K562 (cell line): ENCODE measurements around the gene SUFU. TPM values are rescaled to one million over a fixed set of nuclear protein-coding genes. Genes with fewer than 3 reads are reported as not detected.

Experiments
- ATAC-seq: fragments of 200-7000 bp; cut with Tn5 transposase; 3 replicates; pipeline ENCODE4 v1.9.1; 2020; ENCODE audit warnings: moderate library complexity
- BruUV-seq: library from RNA; stranded (reverse); fragments of 400-500 nt; replicated peaks from 2 replicates; lab custom pipeline; 2021; lab: Mats Ljungman, UMichigan
- CTCF ChIA-PET: fragments of 300-600 bp; formaldehyde crosslinking; extraction: SDS; loops from one replicate; lab custom pipeline; 2021; ENCODE audit warnings: low intra/inter-chr PET ratio; lab: Yijun Ruan, JAX
- POLR2A ChIA-PET: fragments of 300-600, 350-650 bp; sonication (Branson Sonifier 250); formaldehyde crosslinking; extraction: SDS; loops from one replicate; lab custom pipeline; 2021; ENCODE audit warnings: antibody characterized with exemption, inconsistent platforms; lab: Yijun Ruan, JAX
- DNase-seq, 4 experiments: peaks; one replicate each; pipeline versions ENCODE4 v3.0.0 to v3.0.0-alpha.2; 2011 to 2018; ENCODE audit warnings: low spot score in 3 of 4, mixed read lengths in 3 of 4; ENCODE audit errors: extremely low read depth in 1 of 4
- FAIRE-seq: peaks from 2 replicates; lab custom pipeline; 2011; peaks lifted over from hg19 to GRCh38; lab: Jason Lieb, UNC
- H2AFZ ChIP-seq: 2 replicates; pipeline ENCODE4 v1.6.0; 2011; ENCODE audit warnings: low read depth, low read length, control low read depth, inconsistent platforms
- H3K27ac ChIP-seq: fragments of 200-600 bp; 3 replicates; pipeline ENCODE4 v1.8.0; 2011; ENCODE audit warnings: low read depth, mild to moderate bottlenecking, control low read depth, inconsistent platforms, low read length, moderate library complexity, mixed read lengths; ENCODE audit errors: extremely low read depth
- H3K27me3 ChIP-seq, 2 experiments: fragments of 300-600 bp in 1 of 2; 2 replicates in 1 of 2; 3 replicates in 1 of 2; pipeline versions ENCODE4 v1.6.0 to v1.8.0; 2011; ENCODE audit warnings: inconsistent platforms in 2 of 2, low read length in 2 of 2, mild to moderate bottlenecking in 1 of 2, mixed read lengths in 1 of 2, moderate library complexity in 1 of 2; ENCODE audit not compliant: control insufficient read depth in 2 of 2, insufficient read depth in 2 of 2
- H3K36me3 ChIP-seq: fragments of 300-600 bp; 3 replicates; pipeline ENCODE4 v1.8.0; 2011; ENCODE audit warnings: mild to moderate bottlenecking, low read length, inconsistent platforms; ENCODE audit not compliant: control insufficient read depth, insufficient read depth
- H3K4me1 ChIP-seq, 2 experiments: fragments of 200-600 bp in 1 of 2; replicated peaks in 1 of 2; 2 replicates in 1 of 2; 3 replicates in 1 of 2; pipeline versions ENCODE4 v1.5.1 to v1.8.0; 2011; ENCODE audit warnings: inconsistent platforms in 2 of 2, low read length in 2 of 2, mild to moderate bottlenecking in 1 of 2, mixed read lengths in 1 of 2, moderate library complexity in 1 of 2; ENCODE audit not compliant: control insufficient read depth in 2 of 2, insufficient read depth in 2 of 2
- H3K4me2 ChIP-seq: 2 replicates; pipeline ENCODE4 v1.6.1; 2011; ENCODE audit warnings: low read length, control low read depth, inconsistent platforms, mixed read lengths; ENCODE audit not compliant: insufficient read depth
- H3K4me3 ChIP-seq: fragments of 200-600 bp; sonication (generic), shearing (Covaris generic); 2 replicates; pipeline ENCODE4 v1.5.1; 2016; ENCODE audit warnings: control low read depth, inconsistent platforms
- H3K79me2 ChIP-seq: fragments of 200-600 bp; 3 replicates; pipeline ENCODE4 v1.8.0; 2011; ENCODE audit warnings: low read length, inconsistent platforms; ENCODE audit not compliant: control insufficient read depth, insufficient read depth
- H3K9ac ChIP-seq, 2 experiments: 2 replicates each; pipeline versions ENCODE4 v1.6.0 to v1.6.1; 2011; ENCODE audit warnings: low read depth in 2 of 2, low read length in 2 of 2, control low read depth in 1 of 2, inconsistent platforms in 1 of 2, mild to moderate bottlenecking in 1 of 2, mixed read lengths in 1 of 2; ENCODE audit not compliant: insufficient read depth in 1 of 2
- H3K9me1 ChIP-seq: one replicate; pipeline ENCODE4 v1.6.0; 2011; ENCODE audit warnings: inconsistent platforms, mild to moderate bottlenecking, low read length, moderate library complexity; ENCODE audit not compliant: control insufficient read depth, insufficient read depth
- H3K9me3 ChIP-seq: replicated peaks from 2 replicates; pipeline ENCODE4 v1.5.1; 2011; ENCODE audit warnings: low read depth, low read length, inconsistent platforms; ENCODE audit not compliant: control insufficient read depth, insufficient read depth
- H4K20me1 ChIP-seq: replicated peaks from 2 replicates; pipeline ENCODE4 v1.6.1; 2011; ENCODE audit warnings: low read length, inconsistent platforms, mixed read lengths; ENCODE audit not compliant: control insufficient read depth, insufficient read depth
- CEBPB ChIP-seq: fragments of 450-650 bp; IDR thresholded peaks from 2 replicates; pipeline ENCODE4 v1.6.1; 2016; ENCODE audit warnings: missing genetic modification characterization, missing compliant biosample characterization
- CHAMP1 ChIP-seq: fragments of 450-650 bp; IDR thresholded peaks from 2 replicates; pipeline ENCODE4 v1.6.1; 2016; ENCODE audit warnings: mild to moderate bottlenecking
- CHCHD3 ChIP-seq: fragments of 250-450 bp; sonication (Bioruptor Pico); IDR thresholded peaks from 2 replicates; pipeline ENCODE4 v2.1.2; 2022; ENCODE audit warnings: mild to moderate bottlenecking
- FOXK2 ChIP-seq, 2 experiments: fragments of 450-650 bp; IDR thresholded peaks in 1 of 2; conservative IDR thresholded peaks in 1 of 2; 2 replicates each; pipeline ENCODE4 v1.6.1; 2016; ENCODE audit warnings: low read depth in 2 of 2, mild to moderate bottlenecking in 1 of 2
- MCM5 ChIP-seq: fragments of 450-650 bp; IDR thresholded peaks from 2 replicates; pipeline ENCODE4 v1.6.1; 2016; ENCODE audit warnings: low read depth
- MED1 ChIP-seq: sonication (generic); formaldehyde crosslinking; IDR thresholded peaks from 2 replicates; pipeline ENCODE4 v1.8.1; 2023; ENCODE audit warnings: missing genetic modification reagents, borderline replicate concordance
- MYBL2 ChIP-seq, 2 experiments: fragments of 450-650 bp in 1 of 2; sonication (generic) in 1 of 2; formaldehyde crosslinking in 1 of 2; IDR thresholded peaks; 2 replicates each; pipeline versions ENCODE4 v1.6.1 to v1.8.1; 2017 to 2022; ENCODE audit warnings: borderline replicate concordance in 1 of 2, inconsistent platforms in 1 of 2, low read depth in 1 of 2, mild to moderate bottlenecking in 1 of 2, missing genetic modification reagents in 1 of 2, moderate library complexity in 1 of 2
- PRMT5 ChIP-seq: sonication (generic); formaldehyde crosslinking; IDR thresholded peaks from 2 replicates; pipeline ENCODE4 v1.5.0; 2020; ENCODE audit warnings: missing genetic modification reagents
- RCOR1 ChIP-seq, 2 experiments: IDR thresholded peaks; 2 replicates each; pipeline ENCODE4 v1.6.1; 2012; ENCODE audit warnings: low read depth in 2 of 2, low read length in 2 of 2, borderline replicate concordance in 1 of 2, improper control_type of control experiment in 1 of 2
- U2AF1 ChIP-seq: fragments of 200-400 bp; formaldehyde crosslinking; optimal IDR thresholded peaks from 2 replicates; pipeline ENCODE3; 2017; ENCODE audit warnings: mild to moderate bottlenecking, low read depth, low read length, moderate library complexity
- ZC3H11A ChIP-seq: IDR thresholded peaks from 2 replicates; pipeline ENCODE4 v1.6.1; 2012; ENCODE audit warnings: low read depth, low read length, improper control_type of control experiment
- ZNF445 ChIP-seq: fragments of 250-450 bp; sonication (Bioruptor Pico); IDR thresholded peaks from 2 replicates; pipeline ENCODE4 v1.4.0; 2020; ENCODE audit warnings: low read depth, mild to moderate bottlenecking, moderate library complexity
- WGBS: fragments of 100-300 bp; shearing (Covaris generic); methylation state at CpG from one replicate; pipeline ENCODE4 v1.1.6; 2016; ENCODE audit warnings: low coverage, mixed read lengths; ENCODE audit not compliant: insufficient coverage; ENCODE audit errors: missing lambda C conversion rate; 5-methylcytosine and 5-hydroxymethylcytosine counted together
- in situ Hi-C: fragments of 300-500 bp; cut with MboI; formaldehyde crosslinking; loops from 4 replicates; pipeline ENCODE4 v1.15.0; 2018; ENCODE audit warnings: inconsistent platforms, mixed read lengths
- intact Hi-C: fragments of 100-400 bp; cut with micrococcal nuclease; formaldehyde crosslinking; loops from 2 replicates; pipeline ENCODE4 v1.14.2; 2022
- polyA plus RNA-seq, 8 experiments: library from polyadenylated mRNA; depleted of rRNA in 4 of 8; stranded (reverse) in 5 of 8; unstranded in 3 of 8; fragments of >200 nt; fragmentation: Nextera tagmentation in 2 of 8; fragmentation: Illumina TruSeq in 1 of 8; extraction: Ambion mirVana in 2 of 8; extraction: Trizol in 1 of 8; gene quantifications; 2 replicates each; pipeline versions ENCODE4 v1.2.1 to v1.2.3, GENCODE V29; 2011 to 2014; ENCODE audit warnings: inconsistent platforms in 1 of 8, missing spikeins in 1 of 8
- total RNA-seq, 7 experiments: library from RNA; depleted of rRNA in 6 of 7; stranded (reverse); fragments of >200 nt in 6 of 7; fragmentation: Illumina TruSeq in 2 of 7; extraction: Trizol in 2 of 7; gene quantifications; 2 replicates each; pipeline versions ENCODE4 v1.2.1 to v1.2.3, GENCODE V29; 2011 to 2021; ENCODE audit warnings: low replicate concordance in 1 of 7

SUFU gene
- total and polyA plus RNA-seq, 9 of the 15 experiments (the other 6 are each of a cell fraction or from before 2014, with no cell fraction given): 0.59 to 6.3 (median 0.82) TPM

GRCh38 chr10:102537948-102538347 is 34.2 kb downstream of the SUFU start:
- no peaks in the 10 kb centered on the region for H3K9me3 ChIP-seq
- no peak for FAIRE-seq
- no peaks in the 10 kb centered on the region; a peak in 1 of 5 replicates for H3K4me1 ChIP-seq
- no peak for DNase-seq
- H3K27ac ChIP-seq: no peak overlapping the region
- BruUV-seq: no TSS peak
- no peak for TF ChIP-seq RCOR1 (IDR thresholded peaks at IDR 0.05; ENCODE audit: borderline replicate concordance in 1 of 2, low read depth in 2 of 2, low read length in 2 of 2)
- TF ChIP-seq PRMT5: no peak
- TF ChIP-seq MCM5: no peak
- no peak for TF ChIP-seq MYBL2 (IDR thresholded peaks at IDR 0.05; ENCODE audit: low read depth)
- TF ChIP-seq MYBL2 (CRISPR knock-in tag; IDR thresholded peaks at IDR 0.05; ENCODE audit: borderline replicate concordance): no peak
- no peak for TF ChIP-seq MED1 (CRISPR knock-in tag)
- no peak for TF ChIP-seq FOXK2 (conservative IDR thresholded peaks at IDR 0.05 in 1 of 2, IDR thresholded peaks at IDR 0.05 in 1 of 2; ENCODE audit: low read depth in 2 of 2)
- no peak for TF ChIP-seq CHAMP1
- TF ChIP-seq CEBPB (tag): no peak
- TF ChIP-seq ZNF445 (CRISPR knock-in tag): no peak
- TF ChIP-seq ZC3H11A: no peak
- no peak for TF ChIP-seq CHCHD3 (CRISPR knock-in tag)
- no peak for TF ChIP-seq U2AF1
- TF ChIP-seq, all 486 proteins: peak for 0
- no peak overlapping the region for H3K4me3 ChIP-seq
- WGBS: 100% methylated on average over 1 of the region's 2 CpGs
- CTCF ChIA-PET: interaction anchor here (0.5 kb wide), 1 partner anchor 50 kb away, joined by 3 read pairs; no protein-coding TSS in a partner anchor
- no peaks in the 10 kb centered on the region for H4K20me1 ChIP-seq
- no peak overlapping the region for H3K9ac ChIP-seq
- no peak for ATAC-seq
- H3K9me1 ChIP-seq: no peaks in the 10 kb centered on the region
- no peaks in the 10 kb centered on the region for H3K36me3 ChIP-seq
- no peaks in the 10 kb centered on the region for H3K27me3 ChIP-seq
- H3K79me2 ChIP-seq: no peaks in the 10 kb centered on the region
- POLR2A ChIA-PET: no interaction called here
- in situ Hi-C loops: no loop called here
- H3K4me2 ChIP-seq: no peak overlapping the region
- no peak overlapping the region for H2AFZ ChIP-seq
- intact Hi-C loops: no loop called here
